PC-3 (cell line): Measurements from ENCODE around the gene CAPN3.

Experiments
- CTCF ChIP-seq: fragments of 300-600 bp; sonication (generic); conservative IDR thresholded peaks from 2 replicates; pipeline ENCODE4 v1.5.1; 2017; ENCODE audit warnings: antibody characterized with exemption, low read depth, mild to moderate bottlenecking, low read length
- EZH2 ChIP-seq: fragments of 300-600 bp; sonication (generic); IDR thresholded peaks from one replicate; pipeline ENCODE4 v1.6.1; 2017; ENCODE audit warnings: antibody characterized with exemption, mild to moderate bottlenecking, low read length; ENCODE audit not compliant: unreplicated experiment
- EZH2phosphoT487 ChIP-seq: fragments of 300-600 bp; sonication (generic); IDR thresholded peaks from 2 replicates; pipeline ENCODE4 v1.6.1; 2018; ENCODE audit warnings: mild to moderate bottlenecking, antibody characterized with exemption, low read length, borderline replicate concordance

- TF ChIP-seq CTCF (no peak), EZH2 (no peak), EZH2phosphoT487 (no peak)
Observed at GRCh38 chr15:42359249-42359648, at the start of gene CAPN3.
